GM19351 (cell line): ENCODE measurements around the gene TBC1D32.

Experiments used
- ATAC-seq: cut with Tn5 transposase; IDR thresholded peaks from one replicate; pipeline ENCODE4 v1.9.1; 2021; ENCODE audit warnings: mild to moderate bottlenecking, moderate library complexity; ENCODE audit not compliant: unreplicated experiment

The TBC1D32 gene

DNA sequence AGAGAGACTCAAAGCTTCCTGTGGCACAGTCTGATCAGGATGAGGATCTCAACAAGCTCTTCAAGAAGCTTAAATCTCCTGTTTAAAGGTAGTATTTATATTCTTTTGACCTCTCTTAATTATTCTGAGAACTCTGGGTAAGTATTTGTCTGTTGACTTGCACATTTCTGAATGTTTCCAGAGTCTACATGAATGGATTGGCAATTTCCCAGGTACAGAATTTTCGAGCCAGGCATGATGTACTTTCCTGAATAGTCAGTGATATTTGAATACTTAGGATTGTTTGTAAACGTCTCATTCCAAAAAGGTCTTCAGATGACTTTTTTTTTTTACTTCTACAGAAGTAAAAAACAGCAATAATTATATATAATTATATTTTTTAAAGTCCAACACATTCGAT, 293.4 kb downstream of the TBC1D32 start:
- no peak for ATAC-seq

DNA sequence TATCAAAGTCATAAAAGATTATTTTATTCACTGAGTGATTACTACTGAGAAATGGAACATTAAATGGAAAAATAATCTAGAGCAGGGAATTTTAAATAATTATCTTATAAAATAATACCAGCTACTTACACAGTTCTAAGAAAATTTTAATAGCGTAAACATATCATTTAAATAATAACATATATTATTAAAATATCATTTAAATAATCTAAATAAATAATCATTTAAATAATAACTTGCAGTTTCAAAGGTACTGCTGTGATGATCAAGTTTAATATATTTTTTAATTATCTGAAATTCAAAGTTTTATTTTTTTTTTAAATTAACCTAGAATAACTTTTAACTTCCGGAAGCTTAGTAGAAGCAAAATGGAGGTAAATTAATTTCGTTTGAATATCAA, 301.2 kb downstream of the TBC1D32 start:
- ATAC-seq: no peak

- no peak for ATAC-seq
These were observed 301.8 kb downstream of the TBC1D32 start for GRCh38 chr6:121032268-121033006.
